H54 (cell line): ENCODE data around the gene P2RY6.
"Not testable (repeated sequence)": the region's sequence is repeated elsewhere in the genome, so short reads cannot be mapped to it uniquely, and the experiment has no call there.

Source experiments
- DNase-seq: peaks from one replicate; pipeline ENCODE4 v3.0.0; 2011; ENCODE audit warnings: low spot score, mixed read lengths; ENCODE audit not compliant: insufficient read length
- FAIRE-seq: peaks from 3 replicates; lab custom pipeline; 2011; peaks lifted over from hg19 to GRCh38; lab: Jason Lieb, UNC
- POLR2A ChIP-seq: IDR thresholded peaks from 2 replicates; pipeline ENCODE4 v1.6.1; 2011; ENCODE audit warnings: low read depth, mild to moderate bottlenecking, low read length

P2RY6 gene, protein sequence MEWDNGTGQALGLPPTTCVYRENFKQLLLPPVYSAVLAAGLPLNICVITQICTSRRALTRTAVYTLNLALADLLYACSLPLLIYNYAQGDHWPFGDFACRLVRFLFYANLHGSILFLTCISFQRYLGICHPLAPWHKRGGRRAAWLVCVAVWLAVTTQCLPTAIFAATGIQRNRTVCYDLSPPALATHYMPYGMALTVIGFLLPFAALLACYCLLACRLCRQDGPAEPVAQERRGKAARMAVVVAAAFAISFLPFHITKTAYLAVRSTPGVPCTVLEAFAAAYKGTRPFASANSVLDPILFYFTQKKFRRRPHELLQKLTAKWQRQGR

DNA sequence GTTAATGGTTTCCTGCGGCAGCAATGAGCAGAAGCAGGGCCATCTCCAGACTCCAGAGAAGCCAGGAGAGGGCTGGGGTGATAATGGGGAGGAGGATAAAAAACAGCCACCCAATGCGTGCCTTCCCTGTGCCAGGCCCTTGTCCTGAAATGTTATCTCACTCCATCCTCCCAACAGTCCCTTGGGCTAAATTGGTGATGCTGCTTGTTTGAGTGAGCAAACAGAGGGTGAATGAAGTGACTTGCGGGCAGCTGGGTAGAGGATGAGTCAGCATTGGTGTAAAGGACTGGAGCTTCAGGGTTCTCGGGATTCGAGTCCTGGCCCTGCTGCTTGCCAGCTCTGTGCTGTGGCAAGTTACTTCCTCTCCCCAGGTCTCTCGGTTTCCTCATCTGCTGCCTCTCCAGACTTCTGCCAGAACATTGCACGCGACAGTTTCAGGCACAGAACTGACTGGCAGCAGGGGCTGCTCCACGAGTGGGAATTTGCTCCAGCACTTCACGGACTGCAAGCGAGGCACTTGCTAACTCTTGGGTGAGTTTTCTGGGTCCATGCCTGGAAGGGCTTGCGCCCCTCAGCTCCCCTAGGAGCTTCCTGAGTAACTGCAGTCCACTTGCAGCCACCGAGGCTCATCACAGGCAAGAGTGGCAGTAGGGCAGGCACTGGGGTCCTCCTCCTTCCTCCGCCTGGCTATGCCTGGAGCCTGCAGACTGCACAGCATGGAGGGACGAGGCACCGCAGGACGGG, at the start of gene P2RY6:
Gene P2RY6, plus strand, starts transcription at position 403 of the 744 bp plus-strand sequence. CDS start 24,181 bp downstream, outside the sequence.
- peak; percentile 75 for DNase-seq
- TF ChIP-seq POLR2A, result 0 out of 2 replicates have a peak, but pooled peaks have one; percentile 9
- no peak for FAIRE-seq

- FAIRE-seq, result no peak
- no peak for DNase-seq
- TF ChIP-seq POLR2A, result no peak
These were observed 48.0 kb upstream of the P2RY6 start for GRCh38 chr11:73223998-73224730.

DNA sequence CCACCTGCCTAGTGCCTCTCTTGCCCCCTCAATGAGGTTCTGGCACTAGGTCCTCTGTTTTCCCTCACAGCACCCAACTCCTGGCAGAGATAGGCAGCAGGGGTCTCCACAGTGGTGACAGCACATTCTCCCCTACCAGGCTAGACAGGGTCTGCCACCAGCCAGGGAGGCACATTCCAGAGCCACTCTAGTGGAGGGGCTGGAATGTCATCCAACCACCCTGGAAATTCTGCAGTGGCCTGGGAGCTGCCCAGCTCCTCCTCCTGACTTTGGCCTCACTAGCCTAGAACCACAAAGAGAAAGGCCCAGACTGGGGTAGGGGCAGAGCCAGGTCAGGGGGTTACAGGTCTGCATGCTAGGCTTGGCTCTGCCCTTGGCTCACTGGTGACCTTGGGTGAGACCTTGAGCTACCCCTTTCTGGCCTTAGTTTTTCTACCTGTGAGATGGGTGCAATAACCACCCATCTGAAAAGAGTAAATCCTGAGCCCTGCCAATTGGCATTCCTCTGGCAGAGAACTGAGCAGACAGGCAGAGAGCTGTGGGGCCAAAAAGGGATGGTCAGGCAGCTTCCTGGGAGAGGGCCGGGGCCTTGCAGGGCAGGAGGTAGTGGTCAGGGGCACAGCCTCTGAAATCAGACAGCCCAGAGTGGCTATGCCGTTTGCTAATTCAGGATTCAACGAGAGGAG, 47.0 kb upstream of the P2RY6 start:
- no peak for DNase-seq
- no peak for FAIRE-seq
- TF ChIP-seq POLR2A, result 0 out of 2 replicates have a peak, but pooled peaks have one; percentile 19

- TF ChIP-seq POLR2A, result no peak
- DNase-seq (no peak), FAIRE-seq (no peak)
These were observed 46.3 kb upstream of the P2RY6 start for GRCh38 chr11:73225851-73226250.

GRCh38 chr11:73226297-73227006, 45.7 kb upstream of the P2RY6 start:
- FAIRE-seq (no peak), DNase-seq (no peak)
- TF ChIP-seq POLR2A, result no peak

DNA sequence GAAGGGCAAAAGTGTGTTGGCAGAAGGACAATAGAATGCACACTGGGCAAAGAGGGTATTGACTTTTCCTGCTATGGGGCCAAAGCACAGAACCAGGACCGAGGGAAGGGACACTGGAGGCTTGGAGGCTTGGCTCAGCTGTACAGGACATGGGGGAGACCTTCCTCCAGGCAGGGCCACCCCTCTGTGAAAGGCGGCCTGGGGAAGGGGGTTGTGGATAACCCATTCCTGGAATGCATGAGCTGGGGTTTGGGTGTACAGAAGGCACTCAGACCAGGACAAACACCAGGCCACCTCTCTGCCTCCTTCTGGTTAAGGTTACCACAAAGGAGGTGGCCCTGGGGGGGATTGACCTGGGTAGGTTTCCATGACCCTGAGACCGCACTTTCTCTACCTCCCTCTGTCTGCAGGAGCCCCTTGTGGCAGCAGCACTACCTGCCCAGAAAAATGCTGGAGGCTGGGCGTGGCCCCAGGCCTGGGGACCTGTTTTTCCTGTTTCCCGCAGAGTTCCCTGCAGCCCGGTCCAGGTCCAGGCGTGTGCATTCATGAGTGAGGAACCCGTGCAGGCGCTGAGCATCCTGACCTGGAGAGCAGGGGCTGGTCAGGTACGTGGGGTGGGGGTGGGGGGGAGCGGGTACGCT, 44.4 kb upstream of the P2RY6 start:
- FAIRE-seq (no peak), DNase-seq (no peak)
- no peak for TF ChIP-seq POLR2A

- TF ChIP-seq POLR2A, result no peak
- no peak for DNase-seq
- no peak for FAIRE-seq
These were observed 43.6 kb upstream of the P2RY6 start for GRCh38 chr11:73228268-73229134.

DNA sequence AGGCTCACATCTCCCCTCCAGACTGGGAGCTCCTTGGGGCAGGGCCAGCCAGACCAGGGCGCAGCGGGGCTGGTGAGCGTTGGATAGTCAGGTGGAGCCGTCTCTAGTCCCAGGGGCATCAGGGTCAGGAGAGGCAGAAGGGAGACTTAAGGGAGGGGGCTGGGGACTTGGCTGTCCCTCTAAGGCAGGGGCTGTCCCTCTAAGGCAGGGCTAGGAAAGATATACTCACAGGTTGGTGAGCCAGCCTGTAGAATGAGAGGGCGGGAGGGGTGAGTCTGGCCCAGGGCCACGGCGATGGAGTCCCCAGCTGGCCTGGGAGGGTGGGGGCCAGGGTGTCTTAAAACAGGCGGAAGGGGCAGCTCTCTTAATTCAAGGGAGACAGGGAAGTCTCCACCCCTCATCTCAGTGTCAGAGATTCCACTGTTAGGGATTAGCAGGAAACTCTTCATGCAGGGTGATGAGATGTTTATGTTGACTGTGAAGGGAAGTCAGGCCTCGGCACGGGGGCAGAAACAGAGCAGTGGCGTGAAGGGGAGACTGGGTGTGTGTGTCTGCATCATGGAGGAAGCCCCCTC, 42.7 kb upstream of the P2RY6 start:
- DNase-seq (no peak), FAIRE-seq (no peak)

GRCh38 chr11:73229896-73230875, 42.0 kb upstream of the P2RY6 start:
- DNase-seq, result no peak
- FAIRE-seq, result no peak
- no peak for TF ChIP-seq POLR2A

More for the DNA sequence above, 42.7 kb upstream of the P2RY6 start:
- no peak for TF ChIP-seq POLR2A

GRCh38 chr11:73230931-73231330, 41.2 kb upstream of the P2RY6 start:
- DNase-seq (no peak), FAIRE-seq (no peak)
- no peak for TF ChIP-seq POLR2A

DNA sequence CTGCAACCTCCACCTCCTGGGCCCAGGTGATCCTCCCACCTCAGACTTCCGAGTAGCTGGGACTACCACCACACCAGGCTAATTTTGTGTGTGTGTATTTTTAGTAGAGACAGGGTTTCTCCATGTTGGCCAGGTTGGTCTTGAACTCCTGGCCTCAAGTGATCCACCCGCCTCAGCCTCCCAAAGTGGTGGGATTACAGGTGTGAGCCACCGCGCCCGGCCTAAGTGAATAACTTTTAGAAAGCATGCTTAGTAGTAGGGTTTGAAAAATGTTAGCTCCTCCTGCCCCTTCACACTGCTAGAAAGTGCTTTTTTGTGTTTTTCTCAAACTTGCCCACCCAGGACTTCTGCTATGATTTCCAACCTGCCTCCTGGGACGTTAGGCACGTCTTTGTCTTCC, 39.7 kb upstream of the P2RY6 start:
- not testable (repeated sequence) for FAIRE-seq, DNase-seq
